Measurements from ENCODE around the gene DYNC2LI1.
"Not testable (repeated sequence)": the region's sequence is repeated elsewhere in the genome, so short reads cannot be mapped to it uniquely, and the experiment has no call there.

DYNC2LI1 gene

DNA sequence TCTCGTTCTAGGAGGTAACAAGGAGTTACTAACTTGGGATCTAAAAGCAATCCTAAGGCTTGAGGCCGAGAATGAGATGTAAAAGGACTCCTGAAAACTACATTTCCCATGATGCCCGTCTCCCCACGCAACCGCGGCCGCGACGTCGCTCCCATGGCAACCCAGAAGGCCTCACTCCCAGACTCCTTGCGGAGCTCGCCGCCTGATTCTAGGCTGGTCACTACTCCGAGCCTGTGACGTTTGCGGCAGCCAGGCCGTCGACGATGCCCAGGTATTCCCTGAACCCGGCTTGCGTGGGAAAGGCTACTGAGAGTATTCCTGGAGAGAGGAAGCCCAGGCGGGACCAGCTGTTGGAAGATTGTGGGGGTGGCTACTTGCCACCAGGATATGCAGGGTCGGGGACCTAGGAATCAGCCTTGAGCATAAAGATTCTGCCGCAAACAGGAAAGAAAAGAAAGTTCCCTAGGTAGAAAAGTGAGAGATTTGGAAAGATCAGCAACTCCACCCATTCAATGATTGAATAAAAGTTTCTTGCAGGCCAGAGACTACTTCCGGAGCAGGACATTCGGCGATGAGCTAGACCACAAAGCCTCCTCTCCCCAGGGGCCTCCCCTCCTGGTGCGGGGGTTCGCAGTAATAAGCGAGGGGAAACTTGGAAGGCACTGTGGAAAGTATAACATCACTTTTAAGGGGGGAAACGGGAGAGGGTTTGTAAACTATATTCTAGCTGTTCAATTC, at the start of gene DYNC2LI1:
Gene DYNC2LI1 (plus strand): TSS at position 164 of the 738 bp plus-strand sequence. CDS start 100 bp downstream, at position 264.
- DNase-seq (ENCODE audit: low read depth in 2 of 2, low spot score in 1 of 2): peak; percentile 41 to 62

DNA sequence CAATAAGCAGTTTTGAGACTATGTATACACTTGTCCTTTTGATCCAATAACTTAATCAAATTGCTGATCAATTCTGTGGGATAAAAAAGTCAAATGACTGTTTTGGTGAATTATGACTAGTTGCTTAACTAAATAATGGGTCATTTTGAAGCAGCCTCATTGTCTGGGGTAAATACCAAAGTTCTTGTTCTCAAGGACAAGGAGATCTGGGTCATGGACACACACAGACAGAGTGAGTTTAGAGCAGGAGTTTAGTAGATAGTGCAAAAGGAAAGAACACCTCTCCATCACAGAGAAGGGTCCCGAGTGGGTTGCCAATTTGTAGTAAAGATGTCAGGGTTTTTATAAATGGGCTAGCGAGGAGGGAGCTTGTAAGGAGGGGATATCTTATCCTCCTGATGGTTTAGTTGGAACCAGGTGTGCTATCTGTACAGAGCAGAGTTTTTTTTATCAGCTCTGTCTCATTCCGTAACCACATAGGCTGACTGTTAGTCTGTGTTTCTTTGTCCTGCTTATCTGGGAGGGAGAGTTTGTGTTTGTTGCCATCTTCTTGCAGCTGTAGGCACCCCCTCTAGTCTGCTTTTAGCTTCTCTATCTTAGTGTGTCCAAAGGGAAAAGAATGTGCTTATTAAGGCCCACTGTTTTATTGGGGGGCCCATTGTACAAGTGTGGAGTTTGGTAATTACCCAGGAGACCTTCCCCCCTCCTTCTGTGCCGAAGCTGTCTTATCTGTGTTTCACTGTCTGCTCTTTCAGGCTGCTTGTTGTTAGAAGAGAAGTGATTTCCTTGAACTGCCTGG, 48.9 kb upstream of the DYNC2LI1 start:
- DNase-seq (ENCODE audit: low read depth in 2 of 2, low spot score in 1 of 2): no peak

DNA sequence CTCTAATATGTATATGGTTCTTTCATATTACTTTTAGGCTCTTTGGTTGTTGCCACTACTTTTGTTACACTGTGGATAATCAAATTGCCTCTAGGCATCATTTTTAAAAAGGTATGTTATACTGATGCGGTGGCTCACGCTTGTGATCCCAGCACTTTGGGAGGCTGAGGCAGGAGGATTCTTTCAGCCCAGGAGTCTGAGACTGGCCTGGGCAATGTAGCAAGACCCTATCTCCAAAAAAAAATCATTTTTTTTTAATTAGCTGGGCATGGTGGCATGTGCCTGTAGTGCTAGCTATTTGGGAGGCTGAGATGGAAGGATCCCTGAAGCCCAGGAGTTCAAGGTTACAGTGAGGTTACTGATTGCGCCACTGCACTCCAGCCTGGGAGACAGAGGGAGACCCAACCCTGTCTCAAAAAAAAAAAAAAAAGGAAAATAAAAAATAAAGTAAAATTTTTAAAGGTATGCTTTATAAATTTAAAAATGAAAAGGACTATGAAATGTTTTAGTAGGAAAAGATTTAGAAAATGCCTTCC, 48.1 kb upstream of the DYNC2LI1 start:
- DNase-seq (ENCODE audit: low read depth in 2 of 2, low spot score in 1 of 2): no peak

DNA sequence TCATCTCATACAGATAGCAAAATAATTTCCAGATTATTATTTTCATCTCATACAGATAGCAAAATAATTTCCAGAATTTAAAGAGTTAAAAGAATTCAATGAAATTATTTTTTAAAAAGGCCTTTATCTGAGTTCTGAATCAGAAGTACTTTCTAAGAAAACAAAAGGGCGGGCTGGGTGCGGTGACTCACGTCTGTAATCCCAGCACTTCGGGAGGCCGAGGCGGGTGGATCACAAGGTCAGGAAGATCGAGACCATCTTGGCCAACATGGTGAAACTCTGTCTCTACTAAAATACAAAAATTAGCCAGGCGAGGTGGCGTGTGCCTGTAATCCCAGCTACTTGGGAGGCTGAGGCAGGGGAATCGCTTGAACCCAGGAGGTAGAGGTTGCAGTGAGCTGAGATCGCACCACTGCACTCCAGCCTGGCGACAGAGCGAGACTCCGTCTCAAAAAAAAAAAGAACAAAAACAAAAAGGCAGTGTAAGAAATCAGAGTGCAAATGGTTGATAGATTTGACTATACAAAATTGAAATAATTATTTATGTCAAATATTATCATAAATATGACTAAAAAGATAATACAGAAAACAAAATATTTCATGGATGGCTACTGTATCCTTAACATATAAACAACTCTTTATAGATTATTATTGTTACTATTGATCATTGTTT, 46.7 kb upstream of the DYNC2LI1 start:
- DNase-seq (ENCODE audit: low read depth in 2 of 2, low spot score in 1 of 2): not testable (repeated sequence)

DNA sequence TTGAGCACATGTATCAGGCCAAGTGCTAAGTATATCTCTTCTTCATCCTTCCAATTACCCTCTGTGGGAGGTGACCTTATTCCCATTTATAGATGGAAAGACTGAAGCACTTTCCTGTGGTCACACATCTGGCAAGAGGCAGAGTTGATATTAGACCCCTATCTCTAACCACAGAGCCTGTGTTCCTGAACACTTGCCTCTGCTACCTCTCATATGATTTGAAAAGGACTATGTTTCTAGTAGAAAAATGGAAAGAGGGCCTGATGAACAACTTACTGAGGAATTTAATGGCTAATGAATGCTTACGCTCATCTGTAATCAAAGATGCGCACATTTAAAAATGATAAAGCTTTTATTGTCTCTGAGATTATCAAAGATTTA, 46.2 kb upstream of the DYNC2LI1 start:
- no peak for DNase-seq (ENCODE audit: low read depth in 2 of 2, low spot score in 1 of 2)

DNA sequence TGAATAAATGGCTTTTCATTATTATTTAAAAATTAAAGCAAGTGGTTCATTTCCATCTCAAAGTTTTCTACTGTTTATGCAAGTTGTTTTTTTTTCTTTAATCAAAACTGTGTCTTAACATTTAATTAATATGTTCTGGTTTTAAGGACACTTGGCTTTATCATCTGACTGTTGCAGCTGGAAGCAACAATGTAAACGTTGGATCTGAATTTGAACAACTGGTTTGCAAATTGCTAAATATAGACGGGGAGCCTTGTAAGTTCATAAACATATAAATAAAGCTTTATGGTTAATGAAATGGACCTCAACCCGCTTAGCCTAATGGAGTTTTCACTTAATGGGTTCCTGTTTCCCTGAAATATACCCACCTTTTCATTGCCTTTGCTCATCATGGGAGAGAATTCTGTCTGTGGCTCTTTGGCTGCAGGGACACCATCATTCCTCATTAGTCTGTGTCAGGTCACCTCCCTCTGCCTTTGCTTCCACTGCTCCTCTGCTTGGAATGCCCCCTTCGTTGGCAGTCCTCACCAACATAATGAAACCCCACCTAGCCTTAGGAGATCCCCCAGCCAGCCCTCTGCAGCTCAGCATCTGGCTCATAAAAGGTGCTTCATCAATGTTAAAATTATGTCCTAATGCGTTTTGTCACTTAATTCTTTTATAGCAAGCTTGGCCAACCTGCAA, 44.2 kb upstream of the DYNC2LI1 start:
- no peak for DNase-seq (ENCODE audit: low read depth in 2 of 2, low spot score in 1 of 2)

DNA sequence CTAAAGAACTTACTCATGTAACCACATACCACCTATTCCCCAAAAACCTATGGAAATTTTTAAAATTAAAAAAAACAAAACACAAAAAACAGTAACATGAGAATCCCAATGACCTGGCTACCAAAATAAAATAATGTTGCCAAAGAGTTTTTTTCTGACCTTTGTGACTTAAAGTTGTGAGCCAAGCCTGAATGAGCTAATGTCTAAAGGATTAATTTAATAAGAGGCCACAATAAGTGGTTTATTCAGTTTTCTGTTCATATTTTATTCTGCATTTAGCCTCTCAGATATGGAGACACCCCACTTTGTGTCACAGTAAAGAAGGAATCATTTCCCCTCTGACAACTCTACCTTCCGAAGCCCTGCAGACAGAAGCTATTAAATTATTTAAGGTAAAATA, 42.6 kb upstream of the DYNC2LI1 start:
- no peak for DNase-seq (ENCODE audit: low read depth in 2 of 2, low spot score in 1 of 2)

DNA sequence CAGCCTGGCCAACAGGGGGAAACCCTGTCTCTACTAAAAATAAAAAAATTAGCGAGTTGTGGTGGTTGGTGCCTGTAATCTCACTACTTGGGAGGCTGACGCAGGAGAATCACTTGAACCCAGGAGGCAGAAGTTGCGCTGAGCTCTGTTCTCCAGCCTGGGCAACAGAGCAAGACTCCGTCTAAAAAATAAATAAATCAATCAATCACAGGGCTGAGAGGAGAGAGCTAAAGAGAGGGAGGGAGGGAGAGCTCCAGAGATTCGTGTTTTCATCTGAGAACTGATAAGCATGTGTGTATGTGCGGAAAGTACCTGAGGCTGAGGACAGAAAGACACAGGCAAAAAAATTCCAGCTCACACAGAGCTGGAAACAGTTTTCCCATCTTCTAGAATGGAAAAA, 37.2 kb upstream of the DYNC2LI1 start:
- DNase-seq (ENCODE audit: low read depth in 2 of 2, low spot score in 1 of 2): no peak

DNA sequence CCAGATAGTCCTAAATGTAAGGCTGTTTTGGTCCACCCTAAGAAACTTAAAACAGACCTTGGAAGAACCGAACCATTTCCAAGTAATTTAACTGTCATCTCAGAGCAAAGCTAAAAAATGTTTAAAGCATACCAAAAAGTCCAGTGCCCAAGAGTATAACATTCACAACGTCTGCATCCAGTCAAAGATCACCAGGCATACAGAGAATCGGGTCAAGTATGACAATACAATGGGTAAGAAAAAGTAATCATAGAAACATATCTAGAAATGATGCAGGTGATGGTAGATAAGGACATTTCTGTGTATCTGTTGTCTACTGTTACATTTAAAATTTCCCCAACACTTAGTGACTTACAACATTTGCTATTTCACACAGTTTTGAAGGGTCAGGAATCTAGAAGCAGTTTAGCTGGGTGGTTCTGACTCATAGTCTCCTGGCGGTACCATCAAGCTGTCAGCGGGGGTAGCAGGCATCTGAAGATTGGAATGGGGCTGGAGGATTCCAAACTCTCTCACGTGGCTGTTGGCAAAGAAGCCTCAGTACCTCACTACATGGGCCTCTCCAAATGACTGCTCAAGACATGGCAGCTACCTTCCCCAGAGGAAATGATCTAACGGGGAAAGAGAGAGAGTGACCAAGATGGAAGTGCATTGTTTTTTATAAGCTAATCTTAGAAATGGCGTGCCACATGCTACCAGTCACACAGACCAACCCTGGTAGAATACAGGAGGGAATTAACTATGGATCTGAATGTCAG, 36.6 kb upstream of the DYNC2LI1 start:
- no peak for DNase-seq (ENCODE audit: low read depth in 2 of 2, low spot score in 1 of 2)

DNA sequence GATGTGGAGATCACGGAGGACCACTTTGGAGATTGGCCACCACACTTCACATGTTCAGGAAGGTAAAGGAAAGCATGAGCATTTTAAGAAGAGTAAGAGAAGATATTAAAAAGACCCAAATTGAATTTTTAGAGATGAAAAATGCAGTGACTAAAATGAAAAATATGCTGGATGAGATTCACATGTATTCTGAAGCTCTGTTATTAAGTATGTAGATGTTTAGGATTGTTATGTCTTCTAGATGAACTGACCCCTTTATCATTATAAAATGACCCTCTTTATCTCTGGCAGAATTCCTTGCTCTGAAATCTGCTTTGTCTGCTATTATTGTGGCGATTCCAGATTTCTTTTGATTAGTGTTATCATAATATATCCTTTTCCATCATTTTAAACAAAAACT, 36.0 kb upstream of the DYNC2LI1 start:
- DNase-seq (ENCODE audit: low read depth in 2 of 2, low spot score in 1 of 2): no peak

DNA sequence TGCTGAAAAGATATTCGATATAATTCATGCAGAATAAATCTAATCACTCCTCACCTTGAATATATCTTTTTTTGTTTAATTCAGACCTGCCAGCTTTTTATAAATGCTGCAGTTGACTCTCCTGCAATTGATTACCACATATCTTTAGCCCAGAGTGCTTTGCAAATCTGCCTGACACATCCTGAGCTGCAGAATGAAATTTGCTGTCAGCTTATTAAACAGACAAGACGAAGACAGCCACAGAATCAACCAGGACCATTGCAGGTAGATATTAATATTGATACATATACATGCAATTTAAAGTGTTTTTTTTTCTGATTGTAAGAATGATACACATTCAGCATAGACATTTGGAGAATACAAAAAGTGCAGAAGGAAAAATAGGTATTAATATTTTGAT, 35.6 kb upstream of the DYNC2LI1 start:
- DNase-seq (ENCODE audit: low read depth in 2 of 2, low spot score in 1 of 2): no peak

DNA sequence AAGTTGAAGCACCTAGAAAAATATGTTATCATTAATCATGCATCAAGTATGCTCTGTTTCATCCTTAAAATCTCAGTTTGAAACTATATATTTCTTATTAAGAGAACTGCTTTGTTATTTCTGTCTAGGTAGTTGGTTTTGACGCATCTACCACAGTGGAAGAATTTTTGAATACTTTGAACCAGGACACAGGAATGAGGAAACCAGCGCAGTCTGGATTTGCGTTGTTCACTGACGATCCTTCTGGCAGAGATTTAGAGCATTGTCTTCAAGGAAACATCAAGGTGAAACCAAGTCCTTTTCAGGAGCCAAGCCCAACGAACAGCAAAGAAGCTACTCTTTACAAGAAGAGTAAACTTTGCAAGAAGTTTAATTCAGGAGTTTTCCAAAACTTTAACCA, 30.1 kb upstream of the DYNC2LI1 start:
- DNase-seq (ENCODE audit: low read depth in 2 of 2, low spot score in 1 of 2): no peak

DNA sequence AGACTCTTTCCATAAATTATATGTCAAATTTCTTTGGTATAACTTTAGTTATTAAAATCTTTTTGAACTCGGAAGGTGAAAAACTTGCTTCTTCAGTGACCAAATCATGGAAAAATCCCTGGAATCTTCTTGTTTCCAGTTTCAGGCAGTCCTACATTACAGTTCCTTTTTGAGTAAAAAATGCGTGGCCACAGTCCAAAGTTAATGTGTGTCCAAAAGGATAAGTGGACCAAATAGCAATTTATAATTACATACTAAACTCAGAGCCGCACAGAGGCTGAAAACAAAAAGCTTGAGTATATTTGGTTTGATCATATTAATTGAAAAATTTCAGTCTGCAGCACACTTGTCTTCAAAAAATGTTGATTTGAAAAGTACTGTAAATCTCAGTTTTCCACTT, 28.4 kb upstream of the DYNC2LI1 start:
- DNase-seq (ENCODE audit: low read depth in 2 of 2, low spot score in 1 of 2): no peak

DNA sequence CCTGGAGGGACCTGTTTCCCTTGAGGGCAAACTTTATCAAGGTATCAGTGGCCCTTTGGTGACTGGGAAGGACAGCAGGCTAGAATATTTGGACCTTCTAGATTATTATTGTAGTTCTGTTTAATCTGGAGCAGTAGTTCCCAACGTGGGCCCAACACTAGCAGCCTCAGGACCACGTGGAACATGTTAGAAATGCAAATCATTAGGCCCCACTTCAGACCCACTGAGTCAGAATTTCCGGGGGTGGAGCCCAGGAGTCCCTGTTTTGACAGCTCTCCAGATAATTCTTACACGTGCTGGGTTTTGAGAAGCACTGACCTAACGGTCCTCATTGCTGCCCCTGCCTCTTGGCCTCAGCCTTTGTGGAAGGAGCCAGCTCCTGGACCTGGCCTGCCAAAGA, 25.5 kb upstream of the DYNC2LI1 start:
- DNase-seq (ENCODE audit: low read depth in 2 of 2, low spot score in 1 of 2): no peak

DNA sequence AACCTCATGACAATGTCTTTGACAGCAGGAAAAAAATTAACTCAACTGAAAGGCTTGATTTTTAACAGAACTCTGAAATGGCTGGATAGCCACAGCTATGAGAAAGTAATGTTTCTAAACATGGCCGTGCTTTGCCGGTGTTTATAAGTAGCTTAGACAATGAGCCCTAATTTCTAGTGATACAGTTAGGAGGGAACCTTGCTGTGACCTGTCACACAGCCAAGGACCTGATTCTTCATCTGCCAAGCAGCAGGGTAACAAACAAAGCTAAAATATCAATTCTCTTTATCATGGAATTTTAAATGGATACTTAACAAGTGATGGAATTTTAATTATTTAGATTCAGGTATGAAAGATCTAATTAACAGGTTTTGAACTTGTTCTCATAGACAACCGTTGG, 24.3 kb upstream of the DYNC2LI1 start:
- no peak for DNase-seq (ENCODE audit: low read depth in 2 of 2, low spot score in 1 of 2)

DNA sequence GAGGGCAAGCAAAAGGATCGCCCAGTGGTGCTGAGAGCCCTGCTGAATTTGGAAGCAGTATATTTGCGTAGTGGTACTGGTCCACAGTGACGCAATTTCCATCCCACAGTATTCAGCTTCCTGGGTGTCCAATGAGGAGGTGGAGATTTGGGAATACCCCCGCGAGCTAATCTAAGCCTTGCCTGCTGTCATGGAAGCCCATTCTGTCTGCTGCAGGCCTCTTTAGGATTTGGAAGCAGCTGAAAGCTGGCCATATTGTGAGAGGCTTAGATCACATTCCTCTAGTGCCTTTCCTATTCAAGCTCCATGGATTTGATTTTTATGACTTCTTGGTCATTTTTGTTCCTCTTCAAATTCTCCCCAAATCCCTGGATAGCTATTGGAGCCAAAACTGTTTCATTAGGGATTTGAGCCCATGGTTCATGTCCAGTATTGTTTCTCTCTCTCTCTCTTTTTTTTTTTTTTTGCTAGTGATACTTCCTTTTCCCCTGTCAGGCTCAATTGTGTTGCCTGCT, 22.3 kb upstream of the DYNC2LI1 start:
- DNase-seq (ENCODE audit: low read depth in 2 of 2, low spot score in 1 of 2): no peak

DNA sequence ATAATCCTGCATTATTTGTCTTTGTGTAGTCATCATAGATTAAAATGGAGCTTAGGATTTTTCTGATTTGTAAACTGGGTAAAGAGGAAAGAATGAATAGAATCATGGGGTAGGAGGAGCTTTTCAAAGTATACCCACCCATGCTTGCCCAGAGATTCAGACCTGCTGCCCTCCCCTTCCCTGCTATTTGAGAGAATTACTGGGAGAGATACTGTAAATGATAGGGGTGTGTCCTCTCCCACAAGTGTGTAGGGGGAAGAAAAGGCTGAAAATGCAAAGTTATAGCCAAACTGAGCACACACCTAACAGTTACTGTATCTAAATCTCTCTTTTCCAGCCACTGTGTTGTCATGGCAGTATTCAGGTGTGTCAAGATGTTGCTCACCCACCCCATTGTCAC, 21.5 kb upstream of the DYNC2LI1 start:
- no peak for DNase-seq (ENCODE audit: low read depth in 2 of 2, low spot score in 1 of 2)

DNA sequence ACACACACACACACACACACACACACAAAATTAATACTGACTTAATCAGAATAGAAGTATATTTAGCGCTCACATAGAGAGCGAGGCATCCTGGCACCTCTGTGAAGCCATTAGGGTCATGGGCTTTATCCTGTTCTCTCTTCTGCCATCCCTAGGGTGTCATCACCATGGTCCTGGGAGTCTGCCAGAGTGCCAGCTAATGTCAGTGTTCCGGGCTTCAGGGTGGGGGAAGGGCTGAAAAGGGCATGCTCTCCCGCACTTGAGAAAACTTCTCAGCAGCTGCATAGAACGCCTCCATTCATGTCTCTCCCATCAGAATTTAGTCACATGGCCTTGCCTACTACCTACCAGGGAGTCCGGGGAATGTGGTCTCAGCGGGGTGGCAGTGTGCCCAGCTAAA, 19.7 kb upstream of the DYNC2LI1 start:
- no peak for DNase-seq (ENCODE audit: low read depth in 2 of 2, low spot score in 1 of 2)

DNA sequence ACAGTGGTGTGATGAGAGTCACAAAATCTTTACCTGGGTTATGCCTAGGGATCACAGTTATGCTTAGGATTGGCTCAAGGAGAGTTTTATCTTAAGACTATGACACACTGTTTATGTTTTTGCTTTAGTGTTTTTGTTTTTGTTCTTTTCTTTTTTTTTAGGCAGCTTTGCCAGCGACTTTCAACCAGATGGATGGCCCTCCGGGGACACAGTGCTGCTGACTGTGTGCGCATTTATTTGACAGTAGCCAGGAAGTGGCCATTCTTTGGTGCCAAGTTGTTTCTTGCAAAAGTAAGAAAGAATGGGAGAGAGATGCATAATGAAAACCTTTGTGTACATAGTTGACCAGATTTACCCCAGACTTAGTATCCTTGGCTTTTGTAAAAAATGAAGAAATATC, 15.1 kb upstream of the DYNC2LI1 start:
- no peak for DNase-seq (ENCODE audit: low read depth in 2 of 2, low spot score in 1 of 2)

DNA sequence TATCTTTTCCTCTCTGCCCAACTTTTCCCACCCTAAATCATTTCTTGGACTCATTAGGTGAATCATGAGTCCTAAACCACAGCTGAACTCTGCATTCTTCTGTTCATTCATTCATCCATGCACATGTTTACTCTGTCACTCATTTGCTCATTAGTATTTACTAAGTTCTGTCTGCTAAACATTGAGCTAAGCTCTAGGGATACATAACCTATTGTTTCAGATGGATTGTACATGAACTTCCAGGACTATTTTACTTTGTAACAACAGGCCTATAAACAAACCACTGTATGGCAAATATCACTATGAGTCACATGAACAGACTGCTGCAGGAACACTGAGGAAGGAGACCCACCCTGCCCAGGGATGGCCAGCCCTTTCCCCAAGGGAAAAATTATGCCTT, 14.6 kb upstream of the DYNC2LI1 start:
- DNase-seq (ENCODE audit: low read depth in 2 of 2, low spot score in 1 of 2): no peak
